ENCODE data around the gene CSNK2A1.
"Not testable (repeated sequence)": the region's sequence is repeated elsewhere in the genome, so short reads cannot be mapped to it uniquely, and the experiment has no call there.

The CSNK2A1 gene

DNA sequence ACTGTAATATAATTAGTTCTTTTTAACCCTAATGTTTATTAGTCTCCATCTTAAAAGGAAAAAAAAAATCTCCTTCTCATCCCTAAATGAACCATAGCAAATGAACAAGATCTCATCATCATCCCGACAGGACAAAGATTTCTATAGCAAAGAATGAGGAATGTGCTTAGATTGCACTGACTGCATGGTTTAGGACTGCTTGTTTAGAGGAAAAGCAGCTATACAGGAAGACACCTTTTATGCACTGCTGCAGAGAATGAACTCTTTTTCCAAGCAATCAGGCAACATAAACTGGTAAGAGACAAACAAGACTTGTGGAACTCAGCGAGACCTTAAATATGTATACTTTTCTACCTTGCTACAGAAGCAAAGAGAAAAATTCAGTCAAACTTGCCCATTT lies 26.8 kb downstream of the CSNK2A1 start:
- DNase-seq (ENCODE audit: extremely low read depth, insufficient read length) = no peak
- TF ChIP-seq CTCF (IDR thresholded peaks at IDR 0.05; ENCODE audit: insufficient read depth, low read length, poor library complexity, severe bottlenecking) = no peak
- Histone ChIP-seq H3K27me3 (replicated peaks; ENCODE audit: control insufficient read depth, insufficient read depth, low read length) (no peaks in the 10 kb centered on the region), H3K36me3 (ENCODE audit: control insufficient read depth, insufficient read depth, low read length) (peaks cover 2% of the 10 kb centered on the region; the same call in 1 of the 2 replicates), H3K4me3 (replicated peaks; ENCODE audit: low read depth, low read length) (no peak overlapping the region)

GRCh38 chr20:515696-516095 lies 27.9 kb downstream of the CSNK2A1 start:
- Histone ChIP-seq H3K27me3 (replicated peaks; ENCODE audit: control insufficient read depth, insufficient read depth, low read length) (no peaks in the 10 kb centered on the region), H3K36me3 (ENCODE audit: control insufficient read depth, insufficient read depth, low read length) (no peaks in the 10 kb centered on the region; the same call in none of the 2 replicates)

GRCh38 chr20:513429-513828 lies 30.2 kb downstream of the CSNK2A1 start:
- no peak for DNase-seq (ENCODE audit: extremely low read depth, insufficient read length)
- no peaks in the 10 kb centered on the region; the same call in none of the 2 replicates for H3K36me3 ChIP-seq (ENCODE audit: control insufficient read depth, insufficient read depth, low read length)
- no peaks in the 10 kb centered on the region for H3K27me3 ChIP-seq (replicated peaks; ENCODE audit: control insufficient read depth, insufficient read depth, low read length)
- H3K4me3 ChIP-seq (replicated peaks; ENCODE audit: low read depth, low read length) = no peak overlapping the region
- TF ChIP-seq CTCF (IDR thresholded peaks at IDR 0.05; ENCODE audit: insufficient read depth, low read length, poor library complexity, severe bottlenecking) = no peak

More at GRCh38 chr20:515696-516095, 27.9 kb downstream of the CSNK2A1 start:
- no peak for DNase-seq (ENCODE audit: extremely low read depth, insufficient read length)
- TF ChIP-seq CTCF (IDR thresholded peaks at IDR 0.05; ENCODE audit: insufficient read depth, low read length, poor library complexity, severe bottlenecking) = no peak
- no peak overlapping the region for H3K4me3 ChIP-seq (replicated peaks; ENCODE audit: low read depth, low read length)

DNA sequence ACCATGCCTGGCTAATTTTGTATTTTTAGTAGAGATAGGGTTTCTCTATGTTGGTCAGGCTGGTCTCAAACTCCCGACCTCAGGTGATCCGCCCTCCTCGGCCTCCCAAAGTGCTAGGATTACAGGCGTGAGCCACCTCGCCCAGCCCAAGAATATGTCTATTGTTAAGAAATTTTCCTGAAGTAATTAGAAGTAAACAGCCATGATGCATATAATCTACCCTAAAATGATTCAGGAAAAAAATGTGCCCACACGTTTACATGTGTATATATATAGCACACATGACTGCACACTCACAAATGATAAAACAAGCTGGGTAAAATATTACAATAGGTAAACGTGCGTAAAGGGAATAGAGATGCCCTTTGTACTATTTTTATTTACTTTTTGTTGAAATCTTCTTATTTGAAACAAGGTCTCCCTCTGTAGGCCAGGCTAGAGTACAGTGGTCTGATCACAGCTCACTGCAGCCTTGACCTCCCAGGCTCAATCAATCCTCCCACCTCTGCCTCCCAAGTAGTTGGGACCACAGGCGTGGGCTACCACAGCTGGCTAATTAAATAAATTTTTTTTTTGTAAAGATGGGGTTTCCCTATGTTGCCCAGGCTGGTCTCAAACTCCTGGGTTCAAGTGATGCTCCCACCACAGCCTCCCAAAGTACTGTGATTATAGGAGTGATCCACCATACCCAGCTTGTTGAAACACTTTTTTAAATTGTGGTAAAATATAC lies 33.1 kb downstream of the CSNK2A1 start:
- not testable (repeated sequence) for H3K36me3 ChIP-seq (ENCODE audit: control insufficient read depth, insufficient read depth, low read length); H3K27me3 ChIP-seq (replicated peaks; ENCODE audit: control insufficient read depth, insufficient read depth, low read length); DNase-seq (ENCODE audit: extremely low read depth, insufficient read length); H3K4me3 ChIP-seq (replicated peaks; ENCODE audit: low read depth, low read length)

DNA sequence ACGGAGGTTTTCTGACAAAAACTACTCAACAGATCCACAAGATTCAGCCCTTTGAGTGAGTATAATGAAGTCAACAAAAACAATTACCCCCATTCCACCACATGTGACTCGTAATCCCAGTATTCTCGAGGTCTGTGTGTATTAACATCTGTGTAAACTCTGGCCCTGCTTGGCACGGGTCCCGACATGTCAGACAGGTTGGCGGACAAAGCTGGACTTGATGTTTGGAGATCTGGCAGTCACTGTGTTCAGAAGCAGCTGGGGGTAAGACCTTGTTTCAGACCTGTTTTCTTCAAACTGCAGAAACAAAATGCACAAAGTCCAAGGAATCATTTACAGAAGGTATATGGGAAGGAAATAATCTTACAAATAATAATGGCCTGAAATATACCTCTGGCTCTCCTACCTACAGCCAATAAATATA lies 35.2 kb downstream of the CSNK2A1 start:
- H3K36me3 ChIP-seq (ENCODE audit: control insufficient read depth, insufficient read depth, low read length); H3K27me3 ChIP-seq (replicated peaks; ENCODE audit: control insufficient read depth, insufficient read depth, low read length); H3K4me3 ChIP-seq (replicated peaks; ENCODE audit: low read depth, low read length); DNase-seq (ENCODE audit: extremely low read depth, insufficient read length): not testable (repeated sequence)

DNA sequence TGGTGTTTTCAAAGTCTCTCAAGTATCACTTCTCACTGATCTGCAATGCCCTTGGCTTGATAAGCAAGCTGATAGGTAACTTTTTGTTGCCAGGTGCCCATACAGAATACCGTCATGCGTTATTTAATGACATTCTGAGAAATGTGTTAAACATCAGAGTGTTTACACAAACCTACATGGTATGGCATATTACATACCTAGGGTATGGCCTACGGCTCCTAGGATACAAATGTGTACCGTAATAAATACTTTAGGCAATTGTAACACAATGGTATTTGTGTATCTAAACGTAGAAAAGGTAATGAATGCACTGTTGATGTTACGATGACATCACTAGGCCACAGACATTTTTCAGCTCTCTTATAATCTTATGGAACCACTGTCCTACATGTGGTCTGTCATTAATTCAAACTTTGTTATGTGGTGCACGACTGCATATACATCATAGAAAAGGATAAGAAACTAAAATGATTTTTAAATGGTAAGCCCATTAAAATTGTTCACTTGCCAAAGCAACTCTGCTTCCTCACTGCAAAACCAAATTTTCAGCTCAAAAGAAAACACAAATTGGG lies 35.7 kb downstream of the CSNK2A1 start:
- no peak overlapping the region for H3K4me3 ChIP-seq (replicated peaks; ENCODE audit: low read depth, low read length)
- TF ChIP-seq CTCF (IDR thresholded peaks at IDR 0.05; ENCODE audit: insufficient read depth, low read length, poor library complexity, severe bottlenecking) = no peak
- H3K27me3 ChIP-seq (replicated peaks; ENCODE audit: control insufficient read depth, insufficient read depth, low read length) = no peaks in the 10 kb centered on the region
- no peak for DNase-seq (ENCODE audit: extremely low read depth, insufficient read length)
- peaks cover 6% of the 10 kb centered on the region for H3K36me3 ChIP-seq (ENCODE audit: control insufficient read depth, insufficient read depth, low read length)
